ENCODE data around the gene EFCAB8.

The EFCAB8 gene

DNA sequence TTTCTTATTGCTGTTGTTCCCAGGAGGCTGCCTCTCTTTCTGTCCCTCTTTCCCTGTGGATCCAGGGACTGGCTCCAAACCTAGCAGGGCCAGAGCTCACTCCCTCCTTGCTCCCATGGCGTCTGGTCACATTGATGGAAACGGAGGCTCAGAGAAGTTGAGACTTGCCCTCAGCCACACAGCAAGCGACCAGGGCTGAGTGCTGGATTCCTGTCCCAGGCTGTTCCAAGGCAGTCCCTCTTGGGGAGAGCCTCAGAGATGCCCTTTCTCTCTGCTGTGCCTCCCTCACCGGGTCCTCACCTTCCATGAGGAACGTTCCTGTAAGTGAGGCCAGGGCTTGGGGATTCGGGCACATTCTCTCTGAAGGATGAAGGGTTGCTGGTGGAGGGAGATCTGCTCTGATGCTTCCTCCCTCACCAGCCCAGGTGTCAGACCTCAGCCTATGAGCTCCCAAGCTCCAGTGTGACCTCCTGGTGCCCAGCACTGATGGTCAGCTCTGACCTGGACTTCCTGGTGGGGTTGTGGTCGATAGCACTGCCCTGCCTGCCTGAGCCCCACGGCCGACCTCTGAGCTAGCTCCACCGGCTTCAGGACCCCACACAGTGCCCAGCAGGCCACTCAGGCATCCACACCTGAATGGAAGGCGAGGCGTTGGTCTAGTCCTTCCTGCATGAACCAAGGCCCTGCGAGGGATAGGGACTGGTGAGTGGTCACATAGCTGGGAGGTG lies 118.7 kb downstream of the EFCAB8 start:
- no peak overlapping the region for H3K27ac ChIP-seq
- CTCF ChIA-PET, result interaction anchor here (0.5 to 1.1 kb wide), 2 partner anchors 56 to 713 kb away, joined by 3 to 4 read pairs; no protein-coding TSS in a partner anchor
- TF ChIP-seq, protein P1, sequence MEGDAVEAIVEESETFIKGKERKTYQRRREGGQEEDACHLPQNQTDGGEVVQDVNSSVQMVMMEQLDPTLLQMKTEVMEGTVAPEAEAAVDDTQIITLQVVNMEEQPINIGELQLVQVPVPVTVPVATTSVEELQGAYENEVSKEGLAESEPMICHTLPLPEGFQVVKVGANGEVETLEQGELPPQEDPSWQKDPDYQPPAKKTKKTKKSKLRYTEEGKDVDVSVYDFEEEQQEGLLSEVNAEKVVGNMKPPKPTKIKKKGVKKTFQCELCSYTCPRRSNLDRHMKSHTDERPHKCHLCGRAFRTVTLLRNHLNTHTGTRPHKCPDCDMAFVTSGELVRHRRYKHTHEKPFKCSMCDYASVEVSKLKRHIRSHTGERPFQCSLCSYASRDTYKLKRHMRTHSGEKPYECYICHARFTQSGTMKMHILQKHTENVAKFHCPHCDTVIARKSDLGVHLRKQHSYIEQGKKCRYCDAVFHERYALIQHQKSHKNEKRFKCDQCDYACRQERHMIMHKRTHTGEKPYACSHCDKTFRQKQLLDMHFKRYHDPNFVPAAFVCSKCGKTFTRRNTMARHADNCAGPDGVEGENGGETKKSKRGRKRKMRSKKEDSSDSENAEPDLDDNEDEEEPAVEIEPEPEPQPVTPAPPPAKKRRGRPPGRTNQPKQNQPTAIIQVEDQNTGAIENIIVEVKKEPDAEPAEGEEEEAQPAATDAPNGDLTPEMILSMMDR (conservative IDR thresholded peaks at IDR 0.05; ENCODE audit: low read depth), result no peak
- DNase-seq (ENCODE audit: low spot score), result no peak
- POLR2A ChIA-PET (ENCODE audit: low non-redundant PET), result interaction anchor here (0.5 kb wide), 1 partner anchor 83 kb away, joined by 3 read pairs; no protein-coding TSS in a partner anchor

DNA sequence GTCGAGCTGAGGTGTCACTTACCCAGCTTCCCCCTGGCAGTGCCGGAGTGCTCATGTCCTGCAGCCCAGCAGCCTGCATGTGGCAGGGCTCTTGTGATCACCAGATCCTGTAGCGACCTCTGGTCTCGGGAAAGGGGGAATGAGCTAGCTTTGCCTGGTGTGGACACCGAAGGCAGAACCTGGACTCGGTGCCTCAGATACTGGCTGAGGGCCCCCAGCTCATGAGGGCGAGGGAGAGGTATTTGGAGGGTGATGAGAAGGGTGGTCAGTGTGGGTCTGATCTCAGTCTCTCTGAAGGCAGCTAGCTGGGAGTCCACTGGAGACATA lies 119.2 kb downstream of the EFCAB8 start:
- TF ChIP-seq, protein P1 (conservative IDR thresholded peaks at IDR 0.05; ENCODE audit: low read depth), result no peak
- DNase-seq (ENCODE audit: low spot score), result no peak
- ChIA-PET CTCF (interaction anchor here (0.5 to 1.1 kb wide), 3 partner anchors 14 to 713 kb away, joined by 3 to 4 read pairs (median 3); no protein-coding TSS in a partner anchor), POLR2A (ENCODE audit: low non-redundant PET) (no interaction called here)
- H3K27ac ChIP-seq, result no peak overlapping the region

DNA sequence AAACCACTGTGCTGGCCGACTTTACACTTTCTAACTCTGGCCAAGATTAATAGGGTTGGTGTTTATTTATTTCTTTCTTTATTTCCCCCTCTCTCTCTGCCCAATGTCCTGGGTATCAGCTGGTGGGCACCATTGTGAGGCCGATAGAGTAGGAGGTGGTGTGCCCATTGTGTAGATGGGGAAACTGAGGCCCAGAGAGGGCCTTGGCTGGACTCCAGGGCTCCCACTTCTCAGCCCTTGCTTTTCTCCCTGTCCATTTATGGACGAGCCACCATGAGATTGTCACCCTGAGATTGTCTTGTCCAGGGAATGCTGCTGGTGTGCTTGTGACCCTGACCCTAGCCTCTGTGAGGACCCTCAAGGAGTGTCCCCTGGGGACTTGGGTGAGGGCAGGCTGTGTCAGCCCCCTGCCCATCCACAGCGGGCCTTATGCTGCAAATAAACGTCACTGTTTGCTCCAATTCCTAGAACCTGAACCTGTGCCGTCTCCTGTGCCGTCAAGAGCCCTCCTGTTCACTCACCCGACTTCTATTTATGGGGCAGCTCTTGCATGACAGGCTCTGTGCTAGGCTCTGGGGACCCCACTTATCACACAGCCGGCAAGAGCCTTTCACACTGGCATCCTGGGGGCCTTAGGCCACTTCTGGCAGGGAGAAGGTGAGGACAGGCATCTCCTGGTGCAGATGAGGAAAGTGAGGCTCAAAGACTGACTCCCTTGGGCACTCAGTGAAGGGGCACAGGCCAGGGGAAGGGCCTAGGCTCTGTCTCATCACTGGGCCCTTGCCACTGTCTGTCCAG lies 120.7 kb downstream of the EFCAB8 start:
- no peak overlapping the region for H3K27ac ChIP-seq
- ChIA-PET POLR2A (ENCODE audit: low non-redundant PET) (no interaction called here), CTCF (no interaction called here)
- no peak for DNase-seq (ENCODE audit: low spot score)
- TF ChIP-seq, protein P1 (conservative IDR thresholded peaks at IDR 0.05; ENCODE audit: low read depth), result no peak

DNA sequence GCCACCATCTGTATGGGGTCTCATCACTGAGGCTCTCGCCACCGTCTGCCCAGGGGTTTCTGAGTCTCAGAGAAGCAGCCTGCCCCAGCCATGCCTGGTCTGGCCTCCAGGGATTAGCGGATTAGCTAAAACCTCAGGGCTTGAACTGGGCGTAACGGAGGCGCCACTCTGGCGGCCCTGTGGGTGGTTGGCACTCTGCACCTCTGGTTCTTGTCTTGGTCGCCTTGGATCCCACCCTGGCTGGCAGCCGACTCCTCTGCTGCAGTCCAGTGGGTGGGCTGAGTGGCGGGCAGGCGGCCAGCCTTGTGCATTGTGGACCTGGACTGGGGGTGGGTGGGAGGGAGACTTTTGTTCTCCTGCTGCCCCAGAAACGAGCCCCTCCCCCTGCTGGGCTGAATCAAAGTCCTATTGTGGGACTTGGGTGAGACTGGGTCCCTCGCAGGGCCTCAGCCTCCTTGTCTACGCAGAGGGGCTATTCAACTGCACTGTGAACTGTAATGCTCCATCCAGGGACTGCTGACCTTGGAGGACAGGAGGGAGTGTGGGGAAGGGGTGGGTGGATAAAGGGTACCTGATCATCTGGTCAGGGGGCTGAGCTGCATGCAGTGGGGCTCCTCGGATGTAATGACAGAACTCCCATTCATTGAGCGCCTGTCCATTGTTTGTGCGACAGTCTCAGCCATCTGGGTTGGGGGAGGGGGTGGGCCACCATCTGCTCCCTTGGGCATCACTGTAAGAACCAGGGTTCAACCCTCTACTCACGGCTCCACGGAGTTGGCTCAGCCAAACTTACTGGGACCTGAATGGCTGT lies 121.6 kb downstream of the EFCAB8 start:
- TF ChIP-seq, protein P1 (conservative IDR thresholded peaks at IDR 0.05; ENCODE audit: low read depth), result no peak
- DNase-seq (ENCODE audit: low spot score), result no peak
- ChIA-PET POLR2A (ENCODE audit: low non-redundant PET) (no interaction called here), CTCF (no interaction called here)
- H3K27ac ChIP-seq, result no peak overlapping the region

DNA sequence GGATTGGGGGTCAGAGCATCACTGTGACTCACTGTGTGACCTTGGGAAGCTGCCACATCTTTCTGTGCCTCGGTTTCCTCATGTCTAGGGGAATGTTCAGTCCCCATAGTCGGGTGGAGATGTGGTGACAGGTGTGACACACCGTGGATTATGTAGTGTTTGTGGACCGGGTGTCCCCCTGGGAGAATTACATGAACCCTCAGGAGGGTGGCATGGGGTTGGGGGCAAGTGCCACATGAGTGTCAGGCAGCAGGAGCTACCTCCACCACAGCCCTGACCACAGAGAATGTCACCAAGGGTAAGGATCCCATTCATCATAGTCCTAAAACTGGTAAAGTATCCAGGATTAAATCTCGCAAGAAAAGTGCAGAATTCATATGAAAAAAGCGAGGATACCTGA lies 122.3 kb downstream of the EFCAB8 start:
- TF ChIP-seq, protein P1 (conservative IDR thresholded peaks at IDR 0.05; ENCODE audit: low read depth), result no peak
- POLR2A ChIA-PET (ENCODE audit: low non-redundant PET), result no interaction called here
- CTCF ChIA-PET, result no interaction called here
- no peak overlapping the region for H3K27ac ChIP-seq
- no peak for DNase-seq (ENCODE audit: low spot score)
